GM12864 (cell line): ENCODE measurements around the gene GARIN5B.

Experiments
- DNase-seq: peaks from one replicate; pipeline ENCODE4 v3.0.0-alpha.2; 2011; ENCODE audit warnings: low read depth
- H3K4me3 ChIP-seq: 2 replicates; pipeline ENCODE4 v1.5.1; 2011; ENCODE audit warnings: mild to moderate bottlenecking, low read depth, low read length, control low read depth
- CTCF ChIP-seq: IDR thresholded peaks from 2 replicates; pipeline ENCODE4 v1.5.1; 2011; ENCODE audit warnings: low read depth, mild to moderate bottlenecking, moderate library complexity, low read length, control low read depth, inconsistent platforms; ENCODE audit errors: missing control alignments

The GARIN5B gene

DNA sequence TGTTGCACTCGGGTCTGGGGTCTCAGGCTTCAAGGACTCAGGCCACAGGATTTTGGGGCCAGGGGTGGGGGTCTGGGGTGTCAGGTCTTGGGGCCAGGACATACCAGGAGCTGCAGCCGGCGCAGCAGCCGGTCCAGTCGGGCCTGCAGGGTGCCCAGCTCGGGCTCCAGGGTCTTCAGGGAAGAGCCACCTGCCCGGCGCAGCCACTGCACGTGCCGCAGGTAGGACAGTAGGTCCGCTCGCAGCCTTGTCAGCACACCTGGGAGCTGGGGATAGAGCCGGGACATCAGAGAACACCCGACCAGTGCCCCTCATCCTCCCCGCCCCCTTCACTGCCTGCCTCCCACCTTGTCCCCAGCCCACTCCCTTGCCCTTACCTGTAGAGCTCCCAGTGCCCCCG, 5.0 kb upstream of the GARIN5B start:
- no peak for TF ChIP-seq CTCF
- no peak for DNase-seq
- no peak overlapping the region for H3K4me3 ChIP-seq

DNA sequence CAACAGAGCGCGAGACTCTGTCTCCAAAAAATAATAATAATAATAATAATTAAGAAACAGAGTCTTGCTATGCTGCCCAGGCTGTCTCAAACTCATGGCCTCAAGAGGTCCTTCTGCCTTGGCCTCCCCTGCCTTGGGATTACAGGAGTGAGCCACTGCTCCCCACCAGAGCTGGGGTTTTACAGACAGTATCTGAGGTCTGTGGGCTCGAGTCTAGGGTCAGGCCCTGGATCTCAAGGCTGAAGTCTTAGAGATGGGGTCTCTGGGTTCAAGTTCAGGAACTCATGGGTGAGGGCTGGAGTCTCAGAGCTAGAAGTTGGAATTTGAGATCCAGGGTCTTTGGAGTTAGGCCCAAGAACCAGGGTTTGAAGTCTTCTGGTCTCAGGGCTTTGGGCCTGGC, 3.7 kb upstream of the GARIN5B start:
- H3K4me3 ChIP-seq = no peak overlapping the region
- DNase-seq = no peak
- no peak for TF ChIP-seq CTCF

GRCh38 chr19:55365964-55366363, 2.9 kb upstream of the GARIN5B start:
- H3K4me3 ChIP-seq = no peak overlapping the region
- TF ChIP-seq CTCF = no peak
- DNase-seq = no peak

GRCh38 chr19:55365245-55365644, 2.2 kb upstream of the GARIN5B start:
- DNase-seq = no peak
- no peak overlapping the region for H3K4me3 ChIP-seq
- TF ChIP-seq CTCF = no peak

GRCh38 chr19:55362174-55362989, 678 bp downstream of the GARIN5B start:
- no peak overlapping the region for H3K4me3 ChIP-seq
- DNase-seq = no peak
- TF ChIP-seq CTCF = no peak

- DNase-seq = no peak
- no peak for TF ChIP-seq CTCF
These were observed 2.2 kb downstream of the GARIN5B start for GRCh38 chr19:55360902-55361301.

More at GRCh38 chr19:55360902-55361301, 2.2 kb downstream of the GARIN5B start:
- H3K4me3 ChIP-seq = no peak overlapping the region
